Colonic mucosa (tissue), 4 donors: ENCODE results near the gene CEBPG. TPM values are rescaled to one million over a fixed set of nuclear protein-coding genes. Genes with fewer than 3 reads are reported as not detected.

ENCODE experiments used
- DNase-seq: peaks from one replicate; pipeline ENCODE4 v3.0.0-alpha.2; 2020
- H3K27ac ChIP-seq: fragments of 200-600 bp; one replicate; pipeline ENCODE4 v1.8.0; 2021
- H3K27me3 ChIP-seq: fragments of 200-600 bp; one replicate; pipeline ENCODE4 v1.8.0; 2021
- H3K36me3 ChIP-seq: fragments of 200-600 bp; one replicate; pipeline ENCODE4 v1.8.0; 2021
- H3K4me1 ChIP-seq: fragments of 200-600 bp; one replicate; pipeline ENCODE4 v1.8.0; 2021; ENCODE audit warnings: mild to moderate bottlenecking
- H3K4me3 ChIP-seq: fragments of 200-600 bp; one replicate; pipeline ENCODE4 v1.8.0; 2021
- H3K9ac ChIP-seq, 2 donors: one replicate each; pipeline ENCODE4 v1.7.0; 2013; ENCODE audit warnings: control low read depth in 2 of 2, low read depth in 2 of 2, low read length in 2 of 2
- H3K9me3 ChIP-seq: fragments of 200-600 bp; one replicate; pipeline ENCODE4 v1.8.0; 2021
- intact Hi-C: fragments of 100-400 bp; cut with DNase I; formaldehyde crosslinking; loops from one replicate; pipeline ENCODE4 v1.14.1; 2022
- total RNA-seq, 2 donors: library from RNA; stranded (reverse); fragmentation: NEBNext Ultra II Directional in 1 of 2; extraction: Animal tissue kit (Norgen Biotek cat#: 25700) in 1 of 2; gene quantifications; one replicate each; pipeline ENCODE4 v1.2.1, GENCODE V29; 2021
- TF ChIP-seq, protein P1 (sequence below): fragments of 200-600 bp; IDR thresholded peaks from one replicate; pipeline ENCODE4 v1.8.0; 2022; ENCODE audit warnings: antibody characterized with exemption, mild to moderate bottlenecking
- donor health status: healthy.
- donor health status: DM: no; HTN: no; CAD: no.
- donor health status: DM: no; HTN: no; CAD: no.

Gene CEBPG
- total RNA-seq, 2 donors from 2014 or later: 62.1 to 72.3 TPM

DNA sequence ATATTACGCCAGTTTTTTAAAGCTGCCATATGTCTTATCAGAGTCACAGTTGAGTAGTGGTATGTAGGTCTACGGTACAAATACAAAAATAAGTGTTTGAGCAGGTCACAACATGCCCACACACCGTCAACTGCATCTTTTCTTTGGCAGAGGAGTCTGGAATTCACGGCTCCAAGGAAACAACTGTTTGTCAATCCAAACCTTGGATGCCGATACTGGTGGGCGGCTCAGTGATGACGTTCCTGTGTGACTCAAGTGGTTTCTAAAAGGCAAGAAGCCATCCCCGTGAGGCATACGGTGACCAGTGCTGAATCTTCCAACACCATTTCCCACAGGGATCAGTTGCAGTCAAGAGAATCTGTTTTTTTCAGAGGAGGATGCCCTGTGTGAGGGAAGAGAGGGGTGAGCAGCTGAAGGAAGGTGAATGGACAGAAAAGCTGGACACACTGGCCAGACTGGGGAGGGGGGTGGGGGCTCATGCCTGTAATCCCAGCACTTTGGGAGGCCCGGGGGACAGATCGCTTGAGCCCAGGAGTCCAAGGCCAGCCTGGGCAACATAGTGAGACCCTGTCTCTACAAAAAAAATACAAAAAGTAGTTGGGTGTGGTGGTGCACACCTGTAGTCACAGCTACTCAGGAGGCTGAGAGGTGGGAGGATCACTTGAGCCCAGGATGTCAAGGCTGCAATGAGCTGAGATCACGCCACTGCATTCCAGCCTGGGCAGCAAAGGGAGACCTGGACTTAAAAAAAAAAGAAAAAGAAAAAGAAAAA is 22.8 kb upstream of the CEBPG start:
- intact Hi-C loops: no loop called here
- DNase-seq: no peak
- Histone ChIP-seq H3K4me1 (no peaks in the 10 kb centered on the region), H3K9ac (no peak overlapping the region), H3K36me3 (no peaks in the 10 kb centered on the region), H3K9me3 (no peaks in the 10 kb centered on the region), H3K27me3 (no peaks in the 10 kb centered on the region), H3K4me3 (no peak overlapping the region), H3K27ac (no peak overlapping the region)
- TF ChIP-seq, protein P1, sequence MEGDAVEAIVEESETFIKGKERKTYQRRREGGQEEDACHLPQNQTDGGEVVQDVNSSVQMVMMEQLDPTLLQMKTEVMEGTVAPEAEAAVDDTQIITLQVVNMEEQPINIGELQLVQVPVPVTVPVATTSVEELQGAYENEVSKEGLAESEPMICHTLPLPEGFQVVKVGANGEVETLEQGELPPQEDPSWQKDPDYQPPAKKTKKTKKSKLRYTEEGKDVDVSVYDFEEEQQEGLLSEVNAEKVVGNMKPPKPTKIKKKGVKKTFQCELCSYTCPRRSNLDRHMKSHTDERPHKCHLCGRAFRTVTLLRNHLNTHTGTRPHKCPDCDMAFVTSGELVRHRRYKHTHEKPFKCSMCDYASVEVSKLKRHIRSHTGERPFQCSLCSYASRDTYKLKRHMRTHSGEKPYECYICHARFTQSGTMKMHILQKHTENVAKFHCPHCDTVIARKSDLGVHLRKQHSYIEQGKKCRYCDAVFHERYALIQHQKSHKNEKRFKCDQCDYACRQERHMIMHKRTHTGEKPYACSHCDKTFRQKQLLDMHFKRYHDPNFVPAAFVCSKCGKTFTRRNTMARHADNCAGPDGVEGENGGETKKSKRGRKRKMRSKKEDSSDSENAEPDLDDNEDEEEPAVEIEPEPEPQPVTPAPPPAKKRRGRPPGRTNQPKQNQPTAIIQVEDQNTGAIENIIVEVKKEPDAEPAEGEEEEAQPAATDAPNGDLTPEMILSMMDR: no peak

DNA sequence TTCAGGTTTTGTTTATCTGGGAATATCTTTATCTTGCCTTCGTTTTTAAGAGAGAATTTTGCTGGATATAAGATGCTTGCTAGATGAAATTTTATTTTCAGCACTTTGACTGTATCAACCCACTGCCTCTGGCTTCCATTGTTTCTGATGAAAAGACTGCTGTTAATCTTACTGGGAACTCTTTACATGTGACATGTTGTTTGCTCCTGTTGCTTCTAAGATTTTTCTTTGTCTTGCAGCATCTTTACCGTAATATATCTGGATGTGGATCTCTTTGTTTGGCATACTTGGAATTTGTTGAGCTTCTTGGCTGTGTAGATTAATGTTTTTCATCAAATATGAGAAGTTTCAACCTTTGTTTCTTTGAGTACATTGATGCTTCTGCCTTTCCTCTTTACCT is 18.0 kb upstream of the CEBPG start:
- Histone ChIP-seq H3K27me3 (no peaks in the 10 kb centered on the region), H3K27ac (no peak overlapping the region), H3K4me3 (no peak overlapping the region), H3K4me1 (no peaks in the 10 kb centered on the region), H3K36me3 (no peaks in the 10 kb centered on the region), H3K9ac (no peak overlapping the region), H3K9me3 (no peaks in the 10 kb centered on the region)
- no peak for DNase-seq
- intact Hi-C loops: no loop called here
- TF ChIP-seq, protein P1: no peak

DNA sequence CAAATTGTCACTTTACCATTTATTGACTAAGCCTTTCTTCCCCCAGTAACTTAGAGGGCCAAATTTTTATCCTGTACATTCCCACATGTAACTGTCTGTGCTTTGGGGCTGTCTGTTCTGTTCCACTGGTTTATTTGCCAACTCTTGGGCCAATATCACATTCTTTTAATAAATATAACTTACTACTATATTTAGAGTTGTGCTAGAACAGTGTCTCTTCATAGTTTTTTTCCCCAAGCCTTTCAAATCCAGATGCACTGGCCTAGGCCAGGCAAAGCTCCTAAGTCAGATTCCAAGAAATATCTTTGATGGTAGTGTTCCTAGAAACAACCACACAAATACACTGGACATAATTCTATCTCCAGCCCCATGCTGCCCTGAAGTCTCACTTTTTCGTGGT is 16.0 kb upstream of the CEBPG start:
- Histone ChIP-seq H3K27me3 (no peaks in the 10 kb centered on the region), H3K9ac (no peak overlapping the region), H3K4me1 (no peaks in the 10 kb centered on the region), H3K4me3 (no peak overlapping the region), H3K9me3 (no peaks in the 10 kb centered on the region), H3K36me3 (no peaks in the 10 kb centered on the region), H3K27ac (no peak overlapping the region)
- intact Hi-C loops: no loop called here
- no peak for DNase-seq
- TF ChIP-seq, protein P1: no peak

DNA sequence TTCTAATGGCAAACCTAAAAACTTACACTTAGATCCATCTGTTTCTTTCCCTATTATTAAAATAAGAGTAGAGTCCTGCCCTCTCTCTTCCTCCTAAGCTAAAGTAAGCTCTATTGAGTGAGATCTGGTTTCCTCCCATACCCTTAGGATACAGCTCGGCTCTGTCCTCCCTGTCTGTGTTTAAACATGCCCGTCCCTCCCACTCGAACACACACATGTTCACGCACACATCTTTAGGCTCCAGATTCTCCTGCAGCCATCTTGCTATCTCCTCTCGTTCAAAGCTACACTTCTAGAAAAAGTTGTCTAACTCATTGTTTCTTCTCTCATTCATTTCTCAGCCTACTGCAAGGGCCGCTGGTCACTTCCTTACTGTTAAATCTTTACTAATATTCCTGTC is 15.1 kb upstream of the CEBPG start:
- Histone ChIP-seq H3K36me3 (no peaks in the 10 kb centered on the region), H3K4me1 (no peaks in the 10 kb centered on the region), H3K9me3 (no peaks in the 10 kb centered on the region), H3K27me3 (no peaks in the 10 kb centered on the region), H3K4me3 (no peak overlapping the region), H3K27ac (no peak overlapping the region), H3K9ac (no peak overlapping the region)
- DNase-seq: no peak
- intact Hi-C loops: no loop called here
- TF ChIP-seq, protein P1: no peak

DNA sequence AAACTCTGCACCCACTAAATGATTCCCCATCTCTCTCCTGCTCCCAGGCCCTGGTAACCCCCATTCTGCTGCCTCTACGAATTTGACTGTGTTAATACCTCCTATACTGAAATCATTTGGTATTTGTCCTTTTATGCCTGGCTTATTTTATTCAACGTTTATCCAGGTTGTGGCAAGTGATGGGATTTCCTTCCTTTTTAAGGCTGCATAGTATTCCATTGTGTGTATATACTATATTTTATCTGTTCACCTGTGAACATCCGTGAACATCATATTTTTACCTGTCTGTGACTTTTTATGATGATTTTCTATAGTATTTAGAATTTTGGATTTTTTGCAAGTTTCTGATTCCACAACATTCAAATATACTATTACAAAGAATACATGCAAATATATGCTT is 13.9 kb upstream of the CEBPG start:
- no peaks in the 10 kb centered on the region for H3K9me3 ChIP-seq
- H3K9ac ChIP-seq: no peak overlapping the region
- no peaks in the 10 kb centered on the region for H3K4me1 ChIP-seq
- no peak overlapping the region for H3K27ac ChIP-seq
- no peak for DNase-seq
- no peaks in the 10 kb centered on the region for H3K36me3 ChIP-seq
- H3K4me3 ChIP-seq: no peak overlapping the region
- intact Hi-C loops: no loop called here
- no peaks in the 10 kb centered on the region for H3K27me3 ChIP-seq
- TF ChIP-seq, protein P1: no peak
